NCI-H1436 (cell line): ENCODE data around the gene SARDH.
"Not testable (repeated sequence)": the region's sequence is repeated elsewhere in the genome, so short reads cannot be mapped to it uniquely, and the experiment has no call there.

Source experiments
- DNase-seq: peaks from one replicate; lab custom pipeline; 2025; lab: John Stamatoyannopoulos, UW

Gene SARDH

GRCh38 chr9:133629221-133630110 lies 108.7 kb downstream of the SARDH start:
- DNase-seq: no peak

DNA sequence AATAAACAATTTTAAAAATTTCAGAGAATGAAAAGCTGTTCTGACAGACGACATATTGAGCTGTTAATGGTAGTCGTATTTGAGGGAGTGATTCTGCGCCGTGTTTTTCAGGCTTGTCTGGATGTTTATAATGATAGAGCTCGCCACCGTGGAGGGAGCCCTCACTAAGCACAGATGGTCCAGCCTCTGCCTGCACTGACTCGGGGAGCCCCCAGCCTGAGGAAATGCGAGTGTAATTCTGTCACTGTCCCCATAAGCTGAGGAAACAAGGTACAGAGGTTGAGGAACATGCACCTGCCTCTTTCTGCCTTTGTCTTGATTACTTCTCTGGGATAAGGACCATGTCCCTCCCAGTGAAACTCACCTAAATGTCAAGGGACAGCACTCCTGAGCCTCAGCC lies 109.4 kb downstream of the SARDH start:
- no peak for DNase-seq

- no peak for DNase-seq
These were observed 110.8 kb downstream of the SARDH start for GRCh38 chr9:133627341-133627740.

GRCh38 chr9:133626008-133626407 lies 112.1 kb downstream of the SARDH start:
- not testable (repeated sequence) for DNase-seq

- DNase-seq: no peak
These were observed 115.6 kb downstream of the SARDH start for GRCh38 chr9:133622555-133622954.

GRCh38 chr9:133621725-133622267 lies 116.4 kb downstream of the SARDH start:
- no peak for DNase-seq

GRCh38 chr9:133619791-133620190 lies 118.4 kb downstream of the SARDH start:
- DNase-seq: no peak

GRCh38 chr9:133618726-133619125 lies 119.4 kb downstream of the SARDH start:
- DNase-seq: no peak

DNA sequence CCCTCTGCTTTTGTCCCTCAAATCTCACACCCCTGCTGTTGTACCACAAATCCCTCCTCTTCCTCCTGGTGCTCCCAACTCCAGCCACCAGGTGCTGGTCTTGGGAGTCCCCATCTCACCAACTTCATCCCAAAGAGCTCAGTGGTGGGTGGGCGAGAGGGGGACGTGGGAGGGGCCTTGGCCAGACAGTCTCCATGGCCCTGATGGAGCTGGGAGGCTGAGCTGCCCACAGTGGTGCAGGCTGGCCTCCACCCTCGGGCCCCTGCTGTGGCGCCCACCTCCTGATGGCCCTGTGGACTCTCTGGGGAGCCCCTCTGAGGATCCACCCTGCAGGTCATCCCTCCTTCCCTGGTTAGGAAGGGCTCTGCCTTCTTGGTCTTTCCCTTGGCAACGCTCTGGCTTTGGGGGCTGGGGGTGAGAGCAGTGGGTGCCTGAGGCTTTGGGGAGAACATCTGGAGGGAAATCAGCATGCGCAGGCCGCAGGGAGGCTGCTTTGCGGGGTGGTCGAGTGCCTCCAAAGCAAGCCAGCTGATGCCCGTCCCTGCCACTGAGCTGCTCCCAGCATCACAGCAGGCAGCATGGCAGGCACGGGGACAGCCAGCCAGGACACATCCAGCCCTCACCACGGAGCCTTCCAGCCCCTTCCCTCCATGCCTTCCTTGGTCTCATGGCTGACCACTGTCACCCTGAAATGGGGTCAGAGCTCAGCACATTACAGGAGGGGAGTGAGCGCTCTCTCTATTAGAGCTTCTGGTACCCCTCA lies 121.3 kb downstream of the SARDH start:
- DNase-seq: no peak

GRCh38 chr9:133615606-133616188 lies 122.5 kb downstream of the SARDH start:
- no peak for DNase-seq

- DNase-seq: no peak
These were observed 123.0 kb downstream of the SARDH start for GRCh38 chr9:133615186-133615585.

- DNase-seq: no peak
These were observed 123.5 kb downstream of the SARDH start for GRCh38 chr9:133614678-133615077.

- DNase-seq: no peak
These were observed 124.1 kb downstream of the SARDH start for GRCh38 chr9:133614056-133614455.
